GM10847 (cell line): Measurements from ENCODE around the gene TXNL4A.

Source experiments
- POLR2A ChIP-seq: IDR thresholded peaks from 2 replicates; pipeline ENCODE4 v1.6.1; 2011; ENCODE audit not compliant: insufficient read length; ENCODE audit errors: extremely low read depth

The TXNL4A gene, protein sequence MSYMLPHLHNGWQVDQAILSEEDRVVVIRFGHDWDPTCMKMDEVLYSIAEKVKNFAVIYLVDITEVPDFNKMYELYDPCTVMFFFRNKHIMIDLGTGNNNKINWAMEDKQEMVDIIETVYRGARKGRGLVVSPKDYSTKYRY

DNA sequence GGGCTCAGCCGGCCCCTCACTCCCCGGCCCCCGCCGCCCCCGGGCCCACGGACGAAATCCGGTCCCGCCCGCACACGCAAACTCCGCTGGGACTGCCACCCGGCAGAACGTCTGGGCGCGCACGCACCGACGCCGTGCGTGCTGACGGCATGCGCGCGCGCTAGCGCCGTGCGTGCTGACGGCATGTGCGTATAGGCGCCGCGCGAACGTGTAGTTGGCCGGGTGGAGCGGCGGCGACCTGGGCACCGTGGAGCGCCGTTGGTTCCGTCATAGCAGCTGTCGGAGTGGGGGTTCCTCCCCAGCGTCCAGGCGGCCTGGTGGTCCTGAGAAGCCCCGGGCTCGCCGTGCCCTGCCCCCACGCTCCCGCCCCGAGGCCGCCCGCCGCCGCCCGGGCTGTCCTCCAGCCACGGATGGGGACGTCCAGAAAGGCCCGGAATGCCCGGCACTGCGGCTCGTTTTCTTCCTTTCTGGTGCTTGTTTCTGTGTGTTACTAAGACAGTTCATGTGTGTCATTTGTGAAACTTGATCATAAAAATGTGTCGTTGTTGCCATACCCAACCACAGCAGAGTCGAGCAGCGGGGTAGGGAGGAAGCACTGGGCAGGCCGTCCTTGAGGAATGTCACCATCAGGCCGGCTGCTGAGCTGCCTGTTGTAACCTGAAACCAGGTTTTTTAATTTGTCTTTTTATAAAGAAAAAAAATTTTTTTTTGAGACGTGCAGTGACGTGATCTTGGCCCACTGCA, at the start of gene TXNL4A:
TXNL4A (minus strand) TSS at position 113 of the 744 bp plus-strand sequence. CDS start 171 bp downstream, outside the sequence.
- peak; percentile 94 for TF ChIP-seq POLR2A

DNA sequence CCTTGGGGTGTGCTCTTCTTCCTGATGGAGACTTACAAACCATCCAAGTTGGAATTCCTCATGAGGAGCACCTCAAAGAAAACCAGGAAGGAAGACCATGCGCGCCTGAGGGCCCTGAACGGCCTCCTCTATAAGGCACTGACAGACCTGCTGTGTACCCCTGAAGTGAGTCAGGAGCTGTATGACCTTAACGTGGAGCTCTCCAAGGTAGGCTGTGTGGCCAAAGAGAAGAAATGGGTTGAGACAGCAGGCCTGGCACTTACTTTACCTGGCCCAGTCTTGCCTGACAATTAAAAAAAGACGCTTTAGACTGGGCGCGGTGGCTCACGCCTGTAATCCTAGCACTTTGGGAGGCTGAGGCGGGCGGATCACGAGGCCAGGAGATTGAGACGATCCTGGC, 48.9 kb upstream of the TXNL4A start:
- TF ChIP-seq POLR2A, result no peak

DNA sequence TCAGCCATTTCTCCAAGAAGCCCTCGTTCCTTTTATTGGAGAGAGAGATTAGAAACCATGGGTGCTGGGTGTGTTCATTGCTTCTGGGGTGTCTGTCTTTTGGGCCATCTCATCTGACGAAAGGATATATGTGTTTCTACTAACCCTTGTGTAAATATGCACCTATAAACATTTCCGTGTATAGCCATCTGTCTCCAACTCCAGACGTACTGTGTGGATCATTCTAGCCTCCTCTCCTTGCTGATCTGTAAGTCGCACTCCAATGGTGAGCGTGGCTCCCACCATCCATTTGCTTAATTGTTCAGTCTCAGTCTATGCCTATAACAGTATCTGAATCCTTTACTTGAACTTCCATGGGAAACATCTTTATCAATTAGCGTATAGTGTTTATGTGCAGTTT, 47.6 kb upstream of the TXNL4A start:
- TF ChIP-seq POLR2A, result no peak

DNA sequence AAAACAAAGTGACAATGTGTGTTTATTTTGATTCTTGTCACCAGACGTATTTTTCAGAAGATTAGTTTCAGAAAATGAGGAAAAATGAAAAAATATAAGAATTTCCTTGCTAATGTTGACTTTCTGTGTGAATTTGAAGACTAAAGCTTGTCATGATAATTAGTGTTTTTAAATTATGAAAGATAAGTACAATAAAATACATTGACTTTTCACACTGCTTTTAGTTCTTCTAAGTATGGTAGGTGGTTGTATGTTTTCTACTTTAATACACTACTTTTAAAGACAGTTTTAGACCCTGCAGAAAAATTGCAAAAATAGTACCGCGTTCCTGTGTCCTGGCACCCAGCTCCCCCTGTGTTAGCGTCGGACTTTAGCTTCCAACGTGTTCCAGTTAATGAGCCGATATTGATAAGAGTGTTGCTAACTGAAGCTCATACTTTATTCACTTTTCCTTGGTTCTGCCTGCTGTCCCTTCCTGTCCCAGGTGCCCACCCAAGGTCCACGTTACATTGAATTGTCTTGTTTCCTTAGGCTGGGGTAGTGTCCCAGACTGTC, 46.6 kb upstream of the TXNL4A start:
- no peak for TF ChIP-seq POLR2A

DNA sequence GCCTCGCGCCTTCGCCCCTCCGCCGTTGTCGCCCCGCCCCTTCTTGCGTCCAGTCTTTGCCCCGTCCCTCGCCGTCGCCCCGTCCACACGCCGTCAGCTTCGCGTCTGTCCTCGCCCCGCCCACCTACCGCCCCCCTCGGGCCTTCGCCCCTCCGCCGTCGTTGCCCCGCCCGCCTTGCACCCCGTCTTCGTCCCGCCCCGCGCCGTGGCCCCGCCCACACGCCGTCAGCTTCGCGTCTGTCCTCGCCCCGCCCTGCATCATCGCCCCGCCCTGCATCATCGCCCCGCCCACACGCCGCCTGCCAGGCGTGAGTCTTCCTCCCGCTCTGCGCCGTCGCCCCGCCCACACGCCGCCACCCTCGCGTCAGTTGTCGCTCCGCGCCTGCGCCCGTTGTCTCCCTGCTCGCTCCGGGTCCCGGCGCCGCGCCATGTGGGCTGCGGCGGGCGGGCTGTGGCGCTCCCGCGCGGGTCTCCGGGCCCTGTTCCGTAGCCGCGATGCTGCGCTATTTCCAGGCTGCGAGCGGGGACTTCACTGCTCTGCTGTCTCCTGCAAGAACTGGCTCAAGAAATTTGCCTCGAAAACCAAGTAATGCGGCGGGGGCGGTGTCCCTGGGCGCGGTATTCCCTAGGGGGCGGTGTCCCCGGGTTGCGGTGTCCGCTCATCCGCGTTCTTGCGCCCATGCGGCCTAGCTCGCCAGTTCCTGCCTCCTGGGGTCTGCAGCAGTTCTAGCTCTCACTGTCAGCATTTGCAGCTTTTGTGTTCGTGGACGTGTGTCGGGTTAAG, 45.9 kb upstream of the TXNL4A start, which contains the start of gene RBFA:
RBFA (plus strand) TSS at position 367 of the 784 bp plus-strand sequence; CDS start at position 429, 62 bp downstream.
- peak; percentile 89 for TF ChIP-seq POLR2A

DNA sequence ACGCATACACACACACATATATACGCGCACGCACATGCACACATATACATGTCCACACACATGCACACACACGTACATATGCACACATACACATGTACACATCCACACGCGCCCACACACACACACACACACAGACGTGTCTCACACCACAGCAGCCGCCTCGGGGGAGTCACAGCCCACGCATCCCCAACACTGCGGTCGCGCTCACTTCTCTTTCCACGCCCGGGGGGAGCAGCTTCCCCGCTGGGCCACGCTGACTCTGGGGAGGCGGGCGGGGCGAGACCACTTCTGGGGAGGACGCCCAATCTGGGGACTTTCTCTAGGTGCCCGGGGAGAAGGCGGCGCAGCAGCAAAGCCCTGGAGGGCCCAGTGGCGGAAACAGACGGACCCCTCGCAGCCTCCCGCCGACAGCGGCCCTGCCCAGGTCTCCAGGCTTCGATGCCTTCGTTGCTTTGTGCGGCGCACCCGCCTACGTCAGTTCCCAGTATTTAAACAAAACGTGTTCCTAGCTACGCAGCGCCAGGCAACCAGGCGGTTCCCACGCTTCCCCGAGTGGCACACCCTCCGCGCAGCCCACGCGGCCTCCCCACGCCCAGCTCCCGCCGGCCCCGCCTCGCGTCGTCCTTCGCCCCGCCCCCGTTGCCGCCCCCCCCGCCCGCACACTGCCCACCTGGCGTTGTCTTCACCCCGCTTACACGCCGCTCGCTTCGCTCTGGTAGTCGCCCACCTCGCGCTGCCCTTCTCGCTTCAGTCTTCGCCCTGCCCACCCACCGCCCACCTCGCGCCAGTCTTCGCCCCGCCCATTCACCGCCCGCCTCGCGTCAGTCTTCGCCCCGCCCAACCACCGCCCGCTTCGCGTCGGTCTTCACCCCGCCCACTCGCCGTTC, 45.1 kb upstream of the TXNL4A start:
- peak; percentile 12 for TF ChIP-seq POLR2A

DNA sequence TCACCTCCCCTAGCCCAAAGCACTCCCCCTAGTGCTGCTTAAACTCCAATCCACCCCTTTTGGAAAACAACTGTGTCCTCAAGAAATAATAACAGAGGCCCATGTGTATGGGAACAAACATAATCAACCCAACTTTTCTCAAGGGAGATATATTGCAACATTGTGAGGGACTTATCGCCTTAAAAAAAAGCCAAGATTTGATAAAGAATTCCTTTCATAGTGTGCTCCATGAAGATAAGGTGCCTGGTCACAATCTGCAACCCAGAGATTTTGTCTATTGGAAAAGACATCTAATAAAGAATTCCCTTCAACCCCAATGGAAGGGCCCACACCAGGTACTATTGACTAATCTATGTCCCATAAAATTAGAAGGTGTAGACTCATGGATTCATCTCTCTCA, 41.3 kb upstream of the TXNL4A start:
- TF ChIP-seq POLR2A, result no peak

DNA sequence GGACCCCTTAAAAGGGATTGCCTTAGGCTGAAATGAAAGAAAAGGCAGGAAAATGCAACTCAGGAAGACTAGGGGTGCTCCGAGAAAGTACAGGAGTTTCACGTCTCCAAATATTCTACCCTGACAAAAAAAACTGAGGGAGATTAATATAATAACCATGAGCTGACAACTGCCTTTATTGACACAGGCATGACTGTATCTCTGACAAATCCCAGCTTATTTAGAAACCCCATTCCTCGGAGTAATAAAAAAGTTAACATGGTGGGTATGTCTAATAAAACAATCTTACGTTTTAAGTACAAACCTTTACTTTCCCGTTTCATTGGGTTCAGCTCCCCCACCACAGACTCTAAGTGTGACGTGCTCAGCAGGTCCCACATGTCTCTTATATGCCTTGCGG, 38.0 kb upstream of the TXNL4A start:
- no peak for TF ChIP-seq POLR2A

DNA sequence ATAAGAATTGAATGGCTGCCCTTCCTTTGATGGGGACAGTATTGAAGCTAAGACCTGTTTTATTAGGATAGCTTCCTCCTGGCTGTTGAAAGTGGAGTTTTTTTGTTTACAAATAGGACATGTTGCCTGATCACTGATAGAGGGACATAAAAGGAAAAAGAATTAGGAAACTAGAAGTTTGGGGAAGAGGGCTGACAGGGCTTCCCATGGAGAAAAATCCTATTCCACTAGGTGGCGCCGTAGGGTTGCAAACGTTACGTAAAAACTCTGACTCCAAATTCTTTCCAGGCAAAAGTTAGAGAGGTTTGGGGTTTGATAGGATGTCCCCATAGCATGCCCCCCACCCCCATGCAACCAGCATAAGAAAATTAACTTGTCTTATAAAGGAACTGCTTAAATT, 34.8 kb upstream of the TXNL4A start:
- TF ChIP-seq POLR2A, result no peak

DNA sequence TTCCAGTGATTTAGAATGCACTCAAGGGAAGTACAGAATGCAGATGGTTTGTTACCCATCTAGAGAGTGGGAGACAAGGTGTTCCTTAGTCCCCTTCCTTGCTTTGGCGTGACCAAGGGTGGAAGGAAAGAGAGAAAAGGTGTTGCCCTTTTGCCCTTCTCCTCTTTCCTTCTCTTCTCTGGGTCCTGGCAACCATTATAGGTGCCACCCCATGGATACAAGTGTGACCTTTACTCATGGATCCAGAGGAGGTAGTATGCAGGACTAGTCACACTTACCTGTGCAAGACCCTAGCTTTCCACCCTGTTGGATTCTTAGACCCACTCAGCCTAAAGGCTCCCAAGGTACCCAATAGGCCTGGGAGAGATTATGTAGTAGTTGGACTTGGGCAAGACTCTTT, 34.2 kb upstream of the TXNL4A start:
- no peak for TF ChIP-seq POLR2A

DNA sequence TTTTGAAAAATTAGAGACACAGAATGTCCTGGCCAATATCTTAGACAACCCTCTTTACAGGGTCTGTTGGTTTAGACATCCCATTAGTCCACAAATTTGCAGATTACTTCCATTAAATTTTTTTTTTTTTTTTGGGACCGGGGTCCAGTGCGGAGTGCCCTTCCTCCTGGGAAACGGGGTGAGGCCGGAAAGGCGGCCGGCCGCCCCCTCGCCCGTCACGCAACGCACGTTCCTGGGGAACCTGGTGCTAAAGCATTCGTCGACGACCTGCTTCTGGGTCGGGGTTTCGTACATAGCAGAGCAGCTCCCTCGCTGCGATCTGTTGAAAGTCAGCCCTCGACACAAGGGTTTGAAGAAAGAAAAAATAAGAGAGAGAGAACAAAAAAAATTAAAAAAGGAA, 24.4 kb upstream of the TXNL4A start:
- TF ChIP-seq POLR2A, result no peak

DNA sequence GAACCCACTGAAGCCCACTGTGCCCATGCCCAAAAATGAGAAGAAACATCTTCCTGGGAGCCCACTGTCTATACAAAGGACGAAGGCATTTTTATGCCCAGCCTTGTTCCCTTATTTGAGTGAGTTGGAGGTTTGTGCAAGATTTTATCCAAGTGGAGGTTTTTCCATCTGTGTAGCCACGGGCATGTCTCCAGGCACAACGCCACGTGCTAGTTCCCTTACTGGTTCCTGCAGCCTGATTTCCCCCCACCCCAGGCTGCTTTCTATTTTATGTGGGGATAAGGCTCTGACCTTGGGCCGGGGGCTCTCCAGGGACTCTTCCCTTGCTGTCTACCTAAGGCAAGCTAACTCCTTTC, 22.2 kb upstream of the TXNL4A start:
- no peak for TF ChIP-seq POLR2A

DNA sequence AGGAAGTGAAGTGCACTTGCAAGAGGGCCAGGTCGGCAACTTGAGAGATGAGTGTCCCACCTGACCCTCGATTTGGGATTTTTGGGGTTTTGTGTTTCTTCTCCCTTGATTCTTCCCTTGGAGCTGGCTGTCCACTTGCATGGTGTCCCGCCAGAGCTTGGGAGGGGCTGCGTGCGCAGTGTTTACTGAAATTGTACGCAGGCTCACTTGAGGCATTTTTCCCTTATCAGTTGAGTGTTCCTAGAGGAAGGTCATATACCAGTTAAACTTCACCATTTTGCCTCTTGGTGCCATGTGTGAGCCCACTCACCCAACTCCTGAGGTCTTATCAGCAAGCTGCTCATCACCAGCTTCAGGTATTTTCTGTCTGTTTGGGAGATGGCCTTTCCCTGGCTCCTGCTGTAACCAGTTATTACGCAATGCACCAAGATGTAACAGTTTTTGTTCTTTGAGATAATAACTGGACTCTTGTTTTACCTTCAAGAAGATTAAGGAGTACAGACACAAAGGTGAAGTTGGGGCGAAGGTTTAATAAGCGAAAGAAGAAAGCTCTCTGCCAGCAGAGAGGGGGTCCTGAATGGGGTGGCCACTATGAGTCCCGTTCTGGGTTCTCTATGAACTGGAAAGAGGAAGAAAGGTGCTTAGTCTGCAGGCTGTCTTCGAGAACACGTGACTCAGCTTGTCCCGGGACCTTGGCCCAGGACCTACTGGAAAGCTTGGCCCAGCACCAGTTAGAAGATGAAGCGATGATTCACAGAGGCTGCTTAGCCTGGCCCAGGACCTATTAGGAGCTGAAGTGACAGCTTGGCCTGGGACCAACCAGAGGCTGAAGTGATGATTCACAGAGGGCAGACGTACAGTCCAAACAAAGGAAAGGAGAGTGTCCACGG, 21.5 kb upstream of the TXNL4A start:
- TF ChIP-seq POLR2A, result no peak

DNA sequence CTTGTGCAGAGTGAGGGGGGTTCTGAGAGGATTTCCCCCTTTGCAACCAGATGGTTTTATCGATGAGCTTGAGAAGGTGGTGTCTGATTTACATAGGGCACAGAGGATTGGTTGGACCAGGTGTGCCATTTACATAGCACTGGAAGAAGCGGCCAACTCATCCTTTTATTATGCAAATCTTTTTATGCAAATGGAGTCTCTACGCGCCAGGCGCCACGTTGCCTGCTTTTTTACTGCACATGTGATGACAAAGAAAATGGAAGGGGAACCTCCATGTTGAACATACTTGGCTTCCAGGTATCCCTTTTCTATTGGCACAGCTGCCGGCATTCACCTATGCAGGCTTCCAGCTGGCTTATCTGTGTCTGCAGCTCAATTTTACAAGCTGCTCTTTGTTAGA, 18.4 kb upstream of the TXNL4A start:
- no peak for TF ChIP-seq POLR2A

DNA sequence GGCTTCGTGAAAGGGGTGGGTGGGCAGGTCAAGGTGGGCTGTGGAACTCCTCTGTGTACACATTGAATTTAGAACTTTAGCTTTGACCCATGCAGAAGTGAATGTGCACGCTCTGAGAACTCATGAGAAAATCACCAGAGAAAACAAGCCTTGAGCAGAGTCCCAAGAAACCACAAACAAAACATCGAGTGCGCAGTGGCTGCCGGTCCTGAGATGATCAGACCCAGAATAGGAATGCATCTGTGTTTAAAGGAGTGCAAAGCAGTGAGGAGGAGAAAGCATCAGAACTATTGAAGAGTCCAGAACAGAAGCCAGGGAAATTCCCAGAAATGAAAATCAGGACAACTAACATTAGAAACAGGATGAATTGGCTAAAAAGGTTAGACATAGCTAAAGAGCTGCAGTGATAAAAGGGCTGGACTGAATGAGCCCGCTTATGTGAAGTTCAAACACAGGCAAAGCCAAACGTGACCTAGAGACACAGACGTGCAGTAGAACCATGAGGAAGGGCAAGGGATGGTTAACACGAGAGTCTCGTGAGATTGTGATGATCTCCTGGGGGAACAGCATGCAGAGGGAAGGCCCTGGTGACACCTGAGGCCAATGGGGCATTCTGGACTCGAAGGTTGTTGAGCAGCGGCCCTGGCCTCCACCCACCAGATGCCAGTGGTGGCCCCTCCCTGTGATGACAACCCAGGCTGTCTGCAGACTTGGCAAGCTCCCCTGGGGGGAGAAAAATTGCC, 16.4 kb upstream of the TXNL4A start:
- TF ChIP-seq POLR2A, result no peak
